ENCODE results near the gene STPG3.
"Not testable (repeated sequence)": the region's sequence is repeated elsewhere in the genome, so short reads cannot be mapped to it uniquely, and the experiment has no call there.

The STPG3 gene

DNA sequence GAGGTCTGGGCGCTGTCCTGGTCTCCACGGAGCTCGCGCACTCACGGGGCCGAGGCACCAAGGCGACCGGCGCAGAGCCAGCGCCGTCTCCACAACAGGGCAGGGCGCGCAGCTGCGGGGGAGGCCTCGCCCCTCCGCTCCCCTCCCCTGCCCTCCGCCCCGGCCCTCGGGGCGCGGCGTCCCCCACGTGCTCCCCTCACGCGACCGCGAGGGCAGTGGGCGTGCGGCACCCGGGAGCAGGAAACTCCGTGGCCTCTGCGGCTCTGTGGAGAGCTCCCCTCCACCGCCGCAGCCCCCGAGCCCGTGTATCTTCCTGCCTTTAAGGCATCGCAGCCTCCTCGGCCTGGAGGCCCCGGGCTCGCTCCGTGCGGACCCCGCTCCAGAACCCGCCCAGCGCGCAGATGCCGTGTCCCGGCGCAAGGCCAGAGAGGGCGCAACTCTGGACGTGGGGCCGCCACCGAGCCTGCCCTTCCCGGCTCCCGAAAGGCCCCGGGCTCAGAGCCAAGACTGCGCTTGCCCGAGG, 10.7 kb upstream of the STPG3 start:
- Mint-ChIP-seq H3K4me1 (peaks cover 34% of the 10 kb centered on the region), H3K27me3 (ENCODE audit: low read depth) (no peaks in the 10 kb centered on the region), H3K36me3 (ENCODE audit: low read depth) (peaks cover 19% of the 10 kb centered on the region), H3K9me3 (no peaks in the 10 kb centered on the region), H3K4me3 (peak overlapping the region; percentile 79 to 86 (median 84)), H3K27ac (peak overlapping the region; percentile 69 to 84 (median 73))
- TF ChIP-seq, protein P1, sequence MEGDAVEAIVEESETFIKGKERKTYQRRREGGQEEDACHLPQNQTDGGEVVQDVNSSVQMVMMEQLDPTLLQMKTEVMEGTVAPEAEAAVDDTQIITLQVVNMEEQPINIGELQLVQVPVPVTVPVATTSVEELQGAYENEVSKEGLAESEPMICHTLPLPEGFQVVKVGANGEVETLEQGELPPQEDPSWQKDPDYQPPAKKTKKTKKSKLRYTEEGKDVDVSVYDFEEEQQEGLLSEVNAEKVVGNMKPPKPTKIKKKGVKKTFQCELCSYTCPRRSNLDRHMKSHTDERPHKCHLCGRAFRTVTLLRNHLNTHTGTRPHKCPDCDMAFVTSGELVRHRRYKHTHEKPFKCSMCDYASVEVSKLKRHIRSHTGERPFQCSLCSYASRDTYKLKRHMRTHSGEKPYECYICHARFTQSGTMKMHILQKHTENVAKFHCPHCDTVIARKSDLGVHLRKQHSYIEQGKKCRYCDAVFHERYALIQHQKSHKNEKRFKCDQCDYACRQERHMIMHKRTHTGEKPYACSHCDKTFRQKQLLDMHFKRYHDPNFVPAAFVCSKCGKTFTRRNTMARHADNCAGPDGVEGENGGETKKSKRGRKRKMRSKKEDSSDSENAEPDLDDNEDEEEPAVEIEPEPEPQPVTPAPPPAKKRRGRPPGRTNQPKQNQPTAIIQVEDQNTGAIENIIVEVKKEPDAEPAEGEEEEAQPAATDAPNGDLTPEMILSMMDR (IDR thresholded peaks at IDR 0.05; ENCODE audit: unreplicated experiment in 3 of 3): no peak

DNA sequence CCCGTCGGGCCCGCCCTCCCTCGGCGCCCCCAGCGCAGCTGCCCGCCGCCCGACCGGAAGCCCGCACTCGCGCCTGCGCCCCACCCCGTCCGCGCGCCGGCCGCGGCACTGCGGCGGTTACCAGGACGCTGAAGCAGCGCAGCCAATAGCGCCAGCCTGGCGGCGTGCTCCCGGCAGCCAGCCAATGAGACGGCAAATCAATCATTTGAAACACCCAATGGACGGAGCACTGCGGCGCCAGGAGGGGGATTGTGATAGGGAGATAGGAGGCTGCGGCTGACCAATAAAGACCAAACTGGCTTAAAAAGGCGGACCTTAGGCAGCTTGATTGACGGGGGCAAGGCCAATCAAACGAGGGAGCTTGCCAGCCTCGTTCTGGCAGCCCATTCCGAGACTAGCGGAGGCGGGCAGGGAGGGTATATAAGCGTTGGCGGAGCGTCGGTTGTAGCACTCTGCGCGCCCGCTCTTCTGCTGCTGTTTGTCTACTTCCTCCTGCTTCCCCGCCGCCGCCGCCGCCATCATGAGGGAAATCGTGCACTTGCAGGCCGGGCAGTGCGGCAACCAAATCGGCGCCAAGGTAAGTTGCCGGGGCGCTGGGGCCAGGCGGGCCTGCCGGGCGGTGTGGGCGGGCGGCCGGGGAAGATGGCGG, 10.1 kb upstream of the STPG3 start, which contains the start of gene TUBB4B:
Gene TUBB4B (plus strand): TSS at position 447 of the 649 bp plus-strand sequence. CDS start 74 bp downstream, at position 521.
- TF ChIP-seq, protein P1 (IDR thresholded peaks at IDR 0.05; ENCODE audit: unreplicated experiment in 3 of 3): no peak
- Mint-ChIP-seq H3K27ac (peak within 1 kb of the TSS; percentile 73 to 95 (median 94)), H3K4me1 (peaks cover 34% of the 10 kb centered on the region), H3K4me3 (peak within 1 kb of the TSS; percentile 89 to 96 (median 93)), H3K36me3 (ENCODE audit: low read depth) (peaks cover 19% of the 10 kb centered on the region), H3K27me3 (ENCODE audit: low read depth) (no peaks in the 10 kb centered on the region), H3K9me3 (no peaks in the 10 kb centered on the region)

DNA sequence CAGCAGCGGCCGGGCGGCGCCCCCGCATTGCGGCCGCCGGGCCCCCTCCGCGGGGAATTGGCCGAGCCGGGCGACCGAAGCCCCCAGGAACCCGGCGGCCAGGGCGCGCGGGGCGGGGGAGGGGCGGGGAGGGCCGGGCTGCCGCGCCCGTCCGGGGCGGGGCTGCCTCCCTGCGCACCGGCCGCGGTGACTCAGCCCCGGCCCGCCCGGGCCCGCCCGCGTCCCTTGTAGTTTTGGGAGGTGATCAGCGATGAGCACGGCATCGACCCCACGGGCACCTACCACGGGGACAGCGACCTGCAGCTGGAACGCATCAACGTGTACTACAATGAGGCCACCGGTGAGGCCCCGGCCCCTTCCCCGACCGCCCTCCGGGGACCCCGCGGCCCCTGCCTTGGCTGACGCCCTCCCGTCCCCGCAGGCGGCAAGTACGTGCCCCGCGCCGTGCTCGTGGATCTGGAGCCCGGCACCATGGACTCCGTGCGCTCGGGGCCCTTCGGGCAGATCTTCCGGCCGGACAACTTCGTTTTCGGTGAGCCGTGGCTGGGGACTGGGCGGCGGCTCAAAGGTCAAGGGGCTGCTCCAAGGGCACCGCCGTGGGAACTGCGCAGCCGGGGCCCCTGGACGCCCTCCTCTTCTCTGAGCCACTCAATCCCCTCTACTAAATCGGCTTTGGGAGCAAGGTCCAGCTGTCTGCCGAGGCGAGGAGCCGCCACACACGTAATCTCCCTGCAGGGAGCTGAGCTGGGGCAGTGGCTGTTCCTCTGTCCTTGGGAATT, 9.4 kb upstream of the STPG3 start:
- Mint-ChIP-seq H3K27me3 (ENCODE audit: low read depth) (no peaks in the 10 kb centered on the region), H3K4me1 (peaks cover 34% of the 10 kb centered on the region), H3K36me3 (ENCODE audit: low read depth) (peaks cover 19% of the 10 kb centered on the region), H3K9me3 (no peaks in the 10 kb centered on the region), H3K27ac (peak overlapping the region; percentile 73 to 95 (median 74)), H3K4me3 (peak overlapping the region; percentile 89 to 96 (median 93))
- TF ChIP-seq, protein P1 (IDR thresholded peaks at IDR 0.05; ENCODE audit: unreplicated experiment in 3 of 3): no peak

DNA sequence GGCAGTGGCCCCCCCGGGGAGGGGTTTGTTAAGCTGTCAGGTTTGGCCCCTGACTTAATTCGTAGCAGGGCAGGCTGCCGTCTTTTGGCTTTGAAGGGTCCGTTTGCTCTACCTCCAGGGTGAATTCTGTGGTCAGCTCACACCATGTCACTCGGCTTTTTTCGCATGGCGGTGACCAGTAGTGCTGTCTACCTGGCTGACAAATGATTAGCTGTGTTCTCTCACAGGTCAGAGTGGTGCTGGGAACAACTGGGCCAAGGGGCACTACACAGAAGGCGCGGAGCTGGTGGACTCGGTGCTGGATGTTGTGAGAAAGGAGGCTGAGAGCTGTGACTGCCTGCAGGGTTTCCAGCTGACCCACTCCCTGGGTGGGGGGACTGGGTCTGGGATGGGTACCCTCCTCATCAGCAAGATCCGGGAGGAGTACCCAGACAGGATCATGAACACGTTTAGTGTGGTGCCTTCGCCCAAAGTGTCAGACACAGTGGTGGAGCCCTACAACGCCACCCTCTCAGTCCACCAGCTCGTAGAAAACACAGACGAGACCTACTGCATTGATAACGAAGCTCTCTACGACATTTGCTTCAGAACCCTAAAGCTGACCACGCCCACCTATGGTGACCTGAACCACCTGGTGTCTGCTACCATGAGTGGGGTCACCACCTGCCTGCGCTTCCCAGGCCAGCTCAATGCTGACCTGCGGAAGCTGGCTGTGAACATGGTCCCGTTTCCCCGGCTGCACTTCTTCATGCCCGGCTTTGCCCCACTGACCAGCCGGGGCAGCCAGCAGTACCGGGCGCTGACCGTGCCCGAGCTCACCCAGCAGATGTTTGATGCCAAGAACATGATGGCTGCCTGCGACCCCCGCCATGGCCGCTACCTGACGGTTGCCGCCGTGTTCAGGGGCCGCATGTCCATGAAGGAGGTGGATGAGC, 8.6 kb upstream of the STPG3 start:
- TF ChIP-seq, protein P1 (IDR thresholded peaks at IDR 0.05; ENCODE audit: unreplicated experiment in 3 of 3): no peak
- H3K27me3 Mint-ChIP-seq (ENCODE audit: low read depth): no peaks in the 10 kb centered on the region
- H3K4me3 Mint-ChIP-seq: peak overlapping the region; percentile 89 to 96 (median 93)
- peaks cover 19% of the 10 kb centered on the region for H3K36me3 Mint-ChIP-seq (ENCODE audit: low read depth)
- H3K4me1 Mint-ChIP-seq: peaks cover 34% of the 10 kb centered on the region
- H3K9me3 Mint-ChIP-seq: no peaks in the 10 kb centered on the region
- peak overlapping the region; percentile 13 to 90 (median 74) for H3K27ac Mint-ChIP-seq

DNA sequence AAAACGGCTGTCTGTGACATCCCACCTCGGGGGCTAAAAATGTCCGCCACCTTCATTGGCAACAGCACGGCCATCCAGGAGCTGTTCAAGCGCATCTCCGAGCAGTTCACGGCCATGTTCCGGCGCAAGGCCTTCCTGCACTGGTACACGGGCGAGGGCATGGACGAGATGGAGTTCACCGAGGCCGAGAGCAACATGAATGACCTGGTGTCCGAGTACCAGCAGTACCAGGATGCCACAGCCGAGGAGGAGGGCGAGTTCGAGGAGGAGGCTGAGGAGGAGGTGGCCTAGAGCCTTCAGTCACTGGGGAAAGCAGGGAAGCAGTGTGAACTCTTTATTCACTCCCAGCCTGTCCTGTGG, 7.8 kb upstream of the STPG3 start:
- Mint-ChIP-seq H3K36me3 (ENCODE audit: low read depth) (peaks cover 19% of the 10 kb centered on the region), H3K27ac (peak overlapping the region in 1 of 3 experiments; percentile 65), H3K4me1 (peaks cover 31% of the 10 kb centered on the region), H3K4me3 (peak overlapping the region; percentile 89 to 96 (median 93))
- H3K27me3 Mint-ChIP-seq (ENCODE audit: low read depth); H3K9me3 Mint-ChIP-seq: not testable (repeated sequence)

Data from nephron (organoid).